HepG2 (cell line): ENCODE measurements around the gene CCDC33.

Experiments
- HNRNPK ChIP-seq: fragments of 200-400 bp; formaldehyde crosslinking; IDR thresholded peaks from 2 replicates; pipeline ENCODE4 v1.6.1; 2018; ENCODE audit warnings: low read length, low read depth, moderate library complexity, mild to moderate bottlenecking; ENCODE audit not compliant: poor library complexity, severe bottlenecking
- SP2 ChIP-seq: sonication (generic); formaldehyde crosslinking; IDR thresholded peaks from 2 replicates; pipeline ENCODE4 v1.5.1; 2020; ENCODE audit warnings: mild to moderate bottlenecking, missing genetic modification reagents
- YEATS2 ChIP-seq: sonication (generic); formaldehyde crosslinking; IDR thresholded peaks from 2 replicates; pipeline ENCODE4 v1.4.0; 2020; ENCODE audit warnings: missing genetic modification reagents, borderline replicate concordance
- ZNF12 ChIP-seq: sonication (generic); formaldehyde crosslinking; IDR thresholded peaks from 2 replicates; pipeline ENCODE4 v1.5.0; 2020; ENCODE audit warnings: missing genetic modification reagents
- TF ChIP-seq, protein P1 (sequence below): sonication (generic); formaldehyde crosslinking; IDR thresholded peaks from 2 replicates; pipeline ENCODE4 v1.5.0; 2020; ENCODE audit warnings: mild to moderate bottlenecking, missing genetic modification reagents
- TF ChIP-seq, protein P2 (sequence below): sonication (generic); formaldehyde crosslinking; IDR thresholded peaks from 2 replicates; pipeline ENCODE4 v1.9.0; 2022; ENCODE audit warnings: missing genetic modification reagents, mild to moderate bottlenecking, borderline replicate concordance
- TF ChIP-seq, protein P3 (sequence below): sonication (generic); formaldehyde crosslinking; IDR thresholded peaks from 2 replicates; pipeline ENCODE4 v1.5.0; 2020; ENCODE audit warnings: mild to moderate bottlenecking, missing genetic modification reagents, moderate library complexity

DNA sequence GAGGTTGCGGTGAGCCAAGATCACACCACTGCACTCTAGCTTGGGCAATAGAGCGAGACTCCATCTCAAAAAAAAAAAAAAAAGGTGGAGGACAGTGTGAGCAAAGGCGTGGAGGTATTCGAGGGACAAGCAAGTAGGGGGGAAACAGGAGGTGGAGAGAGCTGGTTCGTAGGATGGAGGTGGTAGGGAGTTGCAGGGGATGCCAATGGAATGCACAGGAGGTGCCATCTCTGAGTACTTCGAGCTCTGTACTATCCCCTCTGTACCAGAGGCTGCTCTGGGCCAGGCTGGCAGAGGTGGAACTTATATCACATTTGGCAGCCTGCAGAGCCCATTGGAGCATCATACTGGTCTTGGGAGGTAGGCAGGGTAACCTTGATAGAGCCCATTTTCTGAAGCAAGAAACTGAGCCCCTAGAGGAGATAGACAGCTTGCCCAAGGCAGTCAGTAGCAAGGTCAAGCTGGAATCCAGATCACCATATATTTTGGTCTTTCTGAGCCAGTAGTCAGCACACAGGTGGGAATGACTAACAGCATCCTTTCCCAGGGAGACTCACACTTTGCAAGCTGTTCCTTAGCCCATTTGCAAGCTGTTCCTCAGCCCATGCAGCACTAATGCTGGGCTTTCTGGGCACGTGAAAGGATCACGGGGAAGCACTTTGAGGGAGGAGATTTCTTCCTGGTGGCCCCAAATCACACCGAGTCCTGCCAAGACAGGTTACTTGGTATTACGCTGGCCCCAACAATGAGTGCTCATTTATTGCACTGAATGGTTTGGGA, 9.2 kb upstream of the CCDC33 start:
- no peak for TF ChIP-seq HNRNPK
- no peak for TF ChIP-seq YEATS2 (CRISPR knock-in tag)
- no peak for TF ChIP-seq SP2 (CRISPR knock-in tag)
- TF ChIP-seq, protein P1, sequence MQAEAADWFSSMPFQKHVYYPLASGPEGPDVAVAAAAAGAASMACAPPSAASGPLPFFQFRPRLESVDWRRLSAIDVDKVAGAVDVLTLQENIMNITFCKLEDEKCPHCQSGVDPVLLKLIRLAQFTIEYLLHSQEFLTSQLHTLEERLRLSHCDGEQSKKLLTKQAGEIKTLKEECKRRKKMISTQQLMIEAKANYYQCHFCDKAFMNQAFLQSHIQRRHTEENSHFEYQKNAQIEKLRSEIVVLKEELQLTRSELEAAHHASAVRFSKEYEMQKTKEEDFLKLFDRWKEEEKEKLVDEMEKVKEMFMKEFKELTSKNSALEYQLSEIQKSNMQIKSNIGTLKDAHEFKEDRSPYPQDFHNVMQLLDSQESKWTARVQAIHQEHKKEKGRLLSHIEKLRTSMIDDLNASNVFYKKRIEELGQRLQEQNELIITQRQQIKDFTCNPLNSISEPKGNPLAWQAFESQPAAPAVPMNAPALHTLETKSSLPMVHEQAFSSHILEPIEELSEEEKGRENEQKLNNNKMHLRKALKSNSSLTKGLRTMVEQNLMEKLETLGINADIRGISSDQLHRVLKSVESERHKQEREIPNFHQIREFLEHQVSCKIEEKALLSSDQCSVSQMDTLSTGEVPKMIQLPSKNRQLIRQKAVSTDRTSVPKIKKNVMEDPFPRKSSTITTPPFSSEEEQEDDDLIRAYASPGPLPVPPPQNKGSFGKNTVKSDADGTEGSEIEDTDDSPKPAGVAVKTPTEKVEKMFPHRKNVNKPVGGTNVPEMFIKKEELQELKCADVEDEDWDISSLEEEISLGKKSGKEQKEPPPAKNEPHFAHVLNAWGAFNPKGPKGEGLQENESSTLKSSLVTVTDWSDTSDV (CRISPR knock-in tag): no peak
- TF ChIP-seq, protein P2, sequence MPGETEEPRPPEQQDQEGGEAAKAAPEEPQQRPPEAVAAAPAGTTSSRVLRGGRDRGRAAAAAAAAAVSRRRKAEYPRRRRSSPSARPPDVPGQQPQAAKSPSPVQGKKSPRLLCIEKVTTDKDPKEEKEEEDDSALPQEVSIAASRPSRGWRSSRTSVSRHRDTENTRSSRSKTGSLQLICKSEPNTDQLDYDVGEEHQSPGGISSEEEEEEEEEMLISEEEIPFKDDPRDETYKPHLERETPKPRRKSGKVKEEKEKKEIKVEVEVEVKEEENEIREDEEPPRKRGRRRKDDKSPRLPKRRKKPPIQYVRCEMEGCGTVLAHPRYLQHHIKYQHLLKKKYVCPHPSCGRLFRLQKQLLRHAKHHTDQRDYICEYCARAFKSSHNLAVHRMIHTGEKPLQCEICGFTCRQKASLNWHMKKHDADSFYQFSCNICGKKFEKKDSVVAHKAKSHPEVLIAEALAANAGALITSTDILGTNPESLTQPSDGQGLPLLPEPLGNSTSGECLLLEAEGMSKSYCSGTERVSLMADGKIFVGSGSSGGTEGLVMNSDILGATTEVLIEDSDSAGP (CRISPR knock-in tag): no peak
- TF ChIP-seq, protein P3, sequence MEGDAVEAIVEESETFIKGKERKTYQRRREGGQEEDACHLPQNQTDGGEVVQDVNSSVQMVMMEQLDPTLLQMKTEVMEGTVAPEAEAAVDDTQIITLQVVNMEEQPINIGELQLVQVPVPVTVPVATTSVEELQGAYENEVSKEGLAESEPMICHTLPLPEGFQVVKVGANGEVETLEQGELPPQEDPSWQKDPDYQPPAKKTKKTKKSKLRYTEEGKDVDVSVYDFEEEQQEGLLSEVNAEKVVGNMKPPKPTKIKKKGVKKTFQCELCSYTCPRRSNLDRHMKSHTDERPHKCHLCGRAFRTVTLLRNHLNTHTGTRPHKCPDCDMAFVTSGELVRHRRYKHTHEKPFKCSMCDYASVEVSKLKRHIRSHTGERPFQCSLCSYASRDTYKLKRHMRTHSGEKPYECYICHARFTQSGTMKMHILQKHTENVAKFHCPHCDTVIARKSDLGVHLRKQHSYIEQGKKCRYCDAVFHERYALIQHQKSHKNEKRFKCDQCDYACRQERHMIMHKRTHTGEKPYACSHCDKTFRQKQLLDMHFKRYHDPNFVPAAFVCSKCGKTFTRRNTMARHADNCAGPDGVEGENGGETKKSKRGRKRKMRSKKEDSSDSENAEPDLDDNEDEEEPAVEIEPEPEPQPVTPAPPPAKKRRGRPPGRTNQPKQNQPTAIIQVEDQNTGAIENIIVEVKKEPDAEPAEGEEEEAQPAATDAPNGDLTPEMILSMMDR (CRISPR knock-in tag): no peak
- no peak for TF ChIP-seq ZNF12
